WI38 (cell line): Measurements from ENCODE around the gene TUBB1.

Source experiments
- H3K4me3 ChIP-seq: 2 replicates; pipeline ENCODE4 v1.5.1; 2011; ENCODE audit warnings: low read depth, mild to moderate bottlenecking, control low read depth, low read length
- TF ChIP-seq, protein P1 (sequence below): IDR thresholded peaks from 2 replicates; pipeline ENCODE4 v1.5.1; 2012; ENCODE audit warnings: low read depth, mild to moderate bottlenecking, control low read depth, low read length

TUBB1 gene

GRCh38 chr20:59046862-59047261 lies 27.6 kb downstream of the TUBB1 start:
- TF ChIP-seq, protein P1, sequence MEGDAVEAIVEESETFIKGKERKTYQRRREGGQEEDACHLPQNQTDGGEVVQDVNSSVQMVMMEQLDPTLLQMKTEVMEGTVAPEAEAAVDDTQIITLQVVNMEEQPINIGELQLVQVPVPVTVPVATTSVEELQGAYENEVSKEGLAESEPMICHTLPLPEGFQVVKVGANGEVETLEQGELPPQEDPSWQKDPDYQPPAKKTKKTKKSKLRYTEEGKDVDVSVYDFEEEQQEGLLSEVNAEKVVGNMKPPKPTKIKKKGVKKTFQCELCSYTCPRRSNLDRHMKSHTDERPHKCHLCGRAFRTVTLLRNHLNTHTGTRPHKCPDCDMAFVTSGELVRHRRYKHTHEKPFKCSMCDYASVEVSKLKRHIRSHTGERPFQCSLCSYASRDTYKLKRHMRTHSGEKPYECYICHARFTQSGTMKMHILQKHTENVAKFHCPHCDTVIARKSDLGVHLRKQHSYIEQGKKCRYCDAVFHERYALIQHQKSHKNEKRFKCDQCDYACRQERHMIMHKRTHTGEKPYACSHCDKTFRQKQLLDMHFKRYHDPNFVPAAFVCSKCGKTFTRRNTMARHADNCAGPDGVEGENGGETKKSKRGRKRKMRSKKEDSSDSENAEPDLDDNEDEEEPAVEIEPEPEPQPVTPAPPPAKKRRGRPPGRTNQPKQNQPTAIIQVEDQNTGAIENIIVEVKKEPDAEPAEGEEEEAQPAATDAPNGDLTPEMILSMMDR = no peak
- H3K4me3 ChIP-seq = no peak overlapping the region

- H3K4me3 ChIP-seq = no peak overlapping the region; the same call in 1 of the 2 replicates
- TF ChIP-seq, protein P1 = no peak
These were observed 28.9 kb downstream of the TUBB1 start for GRCh38 chr20:59047938-59048680.

- H3K4me3 ChIP-seq = no peak overlapping the region; the same call in 1 of the 2 replicates
- TF ChIP-seq, protein P1 = no peak
These were observed 29.4 kb downstream of the TUBB1 start for GRCh38 chr20:59048681-59049030.

DNA sequence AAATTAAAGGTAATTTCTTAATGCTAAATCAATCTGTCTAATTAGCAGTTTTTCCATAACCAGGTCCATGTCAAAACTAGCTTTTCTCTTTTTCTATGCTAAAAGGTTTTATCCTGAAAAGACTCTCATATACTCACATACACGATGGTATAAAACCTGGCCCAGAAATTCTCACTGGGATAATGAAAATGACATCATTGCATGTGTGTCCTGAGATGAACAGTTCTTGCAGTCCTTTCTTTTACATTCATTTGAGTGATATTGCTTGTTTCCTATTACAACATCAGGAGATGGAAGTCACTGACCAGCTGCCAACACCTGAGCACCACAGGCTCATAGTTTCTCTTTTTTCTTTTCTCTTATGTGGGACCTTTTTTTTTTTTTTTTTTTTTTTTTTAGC lies 31.2 kb downstream of the TUBB1 start:
- H3K4me3 ChIP-seq = no peak overlapping the region
- TF ChIP-seq, protein P1 = no peak

DNA sequence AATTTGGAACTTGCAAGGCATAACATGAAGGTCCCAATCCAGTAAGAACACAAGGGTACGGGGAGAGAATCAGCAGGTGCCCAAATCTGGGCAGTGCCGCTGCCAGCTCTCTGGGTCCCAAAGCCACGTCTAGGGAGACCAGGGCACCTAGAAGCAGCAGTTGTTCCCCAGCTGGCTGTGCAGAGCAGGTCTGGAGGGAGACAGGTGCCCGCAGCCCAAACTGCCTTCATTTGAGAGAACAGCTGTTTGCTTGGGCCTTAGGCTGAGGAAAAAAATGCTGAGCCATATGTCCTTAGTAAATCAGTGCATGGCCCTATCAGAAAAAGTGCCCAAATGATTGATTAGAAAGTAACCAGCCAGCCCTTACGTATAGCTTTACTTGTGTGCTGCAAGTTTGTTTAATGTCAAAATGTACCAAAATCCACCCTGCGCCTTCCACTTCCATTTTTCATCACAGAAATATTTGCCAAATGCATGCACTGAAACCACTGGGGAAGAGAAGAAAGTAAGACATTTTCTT lies 32.5 kb downstream of the TUBB1 start:
- TF ChIP-seq, protein P1 = no peak
- no peak overlapping the region for H3K4me3 ChIP-seq

DNA sequence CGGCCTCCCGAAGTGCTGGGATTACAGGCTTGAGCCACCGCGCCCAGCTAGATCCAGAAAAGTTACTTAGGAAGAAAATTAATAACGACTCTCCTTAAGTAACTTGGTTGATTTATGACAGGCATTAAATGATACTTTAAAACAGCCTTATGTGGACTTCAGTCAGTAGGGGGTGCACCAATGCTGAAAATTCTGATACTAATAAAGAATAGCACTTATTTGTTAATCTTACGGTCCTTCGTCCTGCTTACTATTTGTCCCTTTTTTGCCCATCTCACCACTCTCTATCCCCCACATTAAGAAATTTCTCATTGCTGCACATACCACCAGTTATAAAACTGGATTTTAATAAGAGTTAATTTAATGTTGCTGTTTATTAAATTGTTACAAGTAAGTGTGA lies 36.1 kb downstream of the TUBB1 start:
- TF ChIP-seq, protein P1 = no peak
- H3K4me3 ChIP-seq = no peak overlapping the region

DNA sequence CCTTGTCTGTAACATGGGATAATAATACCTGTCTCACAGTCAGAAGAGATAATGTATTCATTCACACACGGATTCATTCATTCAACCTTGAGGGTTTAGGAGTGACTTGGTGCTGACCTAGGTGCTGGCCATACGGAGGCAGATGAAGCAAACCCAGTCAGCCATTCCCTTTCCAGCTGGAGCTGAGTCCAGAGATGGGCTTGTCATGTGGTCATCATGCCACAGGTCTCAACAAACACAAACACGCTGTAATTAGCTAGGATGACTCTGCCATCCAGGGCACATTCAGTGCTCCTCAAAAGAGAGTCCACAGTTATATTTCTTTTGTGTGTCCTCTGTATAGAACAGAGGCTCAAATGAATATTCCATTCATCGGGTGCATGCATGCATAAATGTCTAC lies 42.9 kb downstream of the TUBB1 start:
- no peak overlapping the region for H3K4me3 ChIP-seq
- TF ChIP-seq, protein P1 = no peak
